ENCODE measurements around the gene ZNF737.
"Not testable (repeated sequence)": the region's sequence is repeated elsewhere in the genome, so short reads cannot be mapped to it uniquely, and the experiment has no call there.

Gene ZNF737

GRCh38 chr19:20565321-20566018 is at the start of gene ZNF737:
ZNF737 (minus strand) TSS chr19:20565781; CDS start chr19:20565640, 141 bp downstream.
- peak; percentile 94 for DNase-seq (ENCODE audit: low spot score)

- DNase-seq (ENCODE audit: low spot score), result not testable (repeated sequence)
Measured at GRCh38 chr19:20614971-20615370, 49.4 kb upstream of the ZNF737 start.

DNA sequence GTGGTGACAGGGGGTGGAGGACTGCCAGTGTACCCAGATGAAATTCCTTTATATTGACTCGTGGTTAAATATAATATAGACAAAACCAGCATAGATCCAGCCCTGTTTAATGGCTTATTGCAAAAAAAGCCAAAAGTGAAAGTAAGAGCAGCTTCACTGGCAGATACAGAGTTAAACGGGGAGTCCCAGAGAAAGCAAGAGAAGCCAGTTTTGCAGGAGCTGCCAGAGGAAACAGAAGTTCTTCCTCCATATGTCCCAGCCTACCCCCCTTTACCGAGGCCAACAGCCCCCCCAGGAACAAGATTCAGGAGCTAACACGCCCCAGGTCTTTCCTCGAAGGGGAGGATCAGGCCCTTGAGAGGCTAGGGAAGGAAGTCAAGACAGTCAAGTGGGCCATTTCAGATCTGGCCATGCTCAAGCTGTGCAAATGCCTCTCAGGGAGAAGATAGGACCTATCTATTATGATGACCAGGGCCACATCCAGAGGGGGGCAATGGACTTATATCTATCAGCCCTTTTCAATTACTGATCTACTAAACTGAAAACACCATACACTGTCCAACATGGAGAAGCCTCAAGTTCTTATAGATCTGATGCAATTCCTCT is 47.2 kb upstream of the ZNF737 start:
- no peak for DNase-seq (ENCODE audit: low spot score)

GRCh38 chr19:20611866-20612265 is 46.3 kb upstream of the ZNF737 start:
- DNase-seq (ENCODE audit: low spot score), result no peak

DNA sequence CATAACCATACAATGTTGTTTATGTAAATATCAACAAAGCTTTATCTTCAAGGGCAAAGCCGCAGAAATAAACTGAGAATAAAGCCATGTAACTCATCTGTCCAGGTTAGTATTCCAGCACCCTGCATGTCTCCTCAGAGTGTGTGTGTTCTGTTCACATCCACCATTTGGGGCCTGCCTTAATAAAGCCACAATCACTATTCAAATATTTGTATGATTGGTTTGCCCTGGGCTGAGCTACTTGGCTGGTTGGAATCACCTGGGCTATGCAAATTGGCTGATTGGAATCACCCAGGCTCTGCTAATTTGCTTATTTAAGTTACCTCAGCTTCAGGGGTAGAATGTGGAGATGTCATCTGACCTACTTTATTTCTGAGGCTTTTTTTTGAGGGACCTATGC is 42.4 kb upstream of the ZNF737 start:
- no peak for DNase-seq (ENCODE audit: low spot score)

DNA sequence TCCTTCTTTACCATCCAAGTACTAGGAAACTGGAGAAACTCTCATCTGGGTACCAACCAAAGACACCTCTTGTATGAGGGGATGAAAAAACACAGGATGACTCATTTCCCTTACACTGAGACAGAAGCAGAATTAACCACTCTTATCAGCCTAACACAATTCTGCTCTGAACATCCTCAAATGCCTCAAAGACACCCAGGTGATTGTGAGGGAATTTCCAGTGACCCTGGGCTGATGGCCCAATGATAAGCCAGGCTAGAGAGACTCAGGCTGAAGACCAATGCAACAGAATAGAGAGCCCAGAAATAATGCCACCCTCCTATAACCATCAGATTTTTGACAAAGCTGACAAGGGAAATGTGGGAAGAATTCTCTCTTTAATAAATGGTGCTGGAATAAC is 7.0 kb downstream of the ZNF737 start:
- DNase-seq (ENCODE audit: low spot score), result no peak

DNA sequence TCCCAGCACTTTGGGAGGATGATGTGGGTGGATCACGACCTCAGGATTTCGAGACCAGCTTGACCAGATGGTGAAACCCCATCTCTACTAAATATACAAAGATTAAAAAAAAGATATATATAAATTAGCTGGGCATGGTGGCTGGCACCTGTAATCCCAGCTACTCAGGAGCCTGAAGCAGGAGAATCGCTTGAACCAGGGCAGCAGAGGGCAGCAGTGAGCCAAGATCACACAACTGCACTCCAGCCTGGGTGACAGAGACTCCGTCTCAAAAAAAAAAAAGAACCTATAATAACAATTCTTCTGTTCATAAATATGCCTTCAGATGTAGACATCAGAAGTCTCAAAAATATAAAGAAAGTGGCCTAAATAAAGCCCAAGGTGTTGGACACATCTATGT is 7.6 kb downstream of the ZNF737 start:
- no peak for DNase-seq (ENCODE audit: low spot score)

- not testable (repeated sequence) for DNase-seq (ENCODE audit: low spot score)
Measured at GRCh38 chr19:20544667-20545333, 20.8 kb downstream of the ZNF737 start.

GRCh38 chr19:20530303-20530702 is 35.3 kb downstream of the ZNF737 start:
- not testable (repeated sequence) for DNase-seq (ENCODE audit: low spot score)

- peak; percentile 2 for DNase-seq (ENCODE audit: low spot score)
Measured at GRCh38 chr19:20513189-20513904, 52.2 kb downstream of the ZNF737 start.

DNA sequence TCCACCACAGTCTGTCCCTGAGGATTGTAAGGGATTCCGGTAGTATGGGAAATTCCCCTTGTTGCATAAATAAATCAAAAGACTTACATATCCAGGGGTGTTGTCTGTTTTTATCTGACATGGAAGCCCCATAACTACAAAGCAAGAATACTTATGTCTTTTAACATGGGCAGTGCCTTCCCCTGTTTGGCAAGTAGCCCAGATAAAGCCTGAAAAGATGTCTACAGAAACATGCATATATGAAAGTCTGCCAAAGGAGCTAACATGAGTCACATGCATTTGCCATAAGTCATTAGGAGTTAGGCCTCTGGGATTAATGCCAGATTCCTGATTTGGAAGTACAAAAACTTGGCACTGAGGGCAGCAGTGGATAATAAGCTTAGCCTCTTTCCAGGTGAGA is 62.1 kb downstream of the ZNF737 start:
- DNase-seq (ENCODE audit: low spot score), result no peak

Measured in CD4-positive, alpha-beta T cell treated with Interleukin-6 at 100 ng/mL for 8 hours (primary cell).